ENCODE measurements around the gene REG3A.

REG3A gene

DNA sequence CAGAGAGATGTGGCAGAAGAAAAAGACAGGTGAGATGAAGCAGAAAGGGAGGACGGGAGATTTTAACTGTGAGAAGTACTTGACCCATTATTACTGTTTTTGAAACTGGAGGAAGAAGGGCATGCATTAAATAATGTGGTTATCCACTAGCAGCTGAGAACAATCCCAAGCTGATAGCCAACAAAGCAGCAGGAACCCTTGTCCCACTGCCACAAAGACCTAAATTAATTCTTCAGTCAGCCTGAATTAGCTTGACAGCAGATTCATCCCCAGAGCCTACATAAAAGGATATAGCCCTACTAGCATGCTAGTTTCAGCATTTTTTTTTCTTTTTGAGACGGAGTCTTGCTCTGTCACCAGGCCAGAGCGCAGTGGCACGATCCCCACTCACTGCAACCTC, 19.5 kb upstream of the REG3A start:
- no peak overlapping the region for H3K4me3 ChIP-seq (ENCODE audit: low read depth, low read length)
- TF ChIP-seq, protein P1, sequence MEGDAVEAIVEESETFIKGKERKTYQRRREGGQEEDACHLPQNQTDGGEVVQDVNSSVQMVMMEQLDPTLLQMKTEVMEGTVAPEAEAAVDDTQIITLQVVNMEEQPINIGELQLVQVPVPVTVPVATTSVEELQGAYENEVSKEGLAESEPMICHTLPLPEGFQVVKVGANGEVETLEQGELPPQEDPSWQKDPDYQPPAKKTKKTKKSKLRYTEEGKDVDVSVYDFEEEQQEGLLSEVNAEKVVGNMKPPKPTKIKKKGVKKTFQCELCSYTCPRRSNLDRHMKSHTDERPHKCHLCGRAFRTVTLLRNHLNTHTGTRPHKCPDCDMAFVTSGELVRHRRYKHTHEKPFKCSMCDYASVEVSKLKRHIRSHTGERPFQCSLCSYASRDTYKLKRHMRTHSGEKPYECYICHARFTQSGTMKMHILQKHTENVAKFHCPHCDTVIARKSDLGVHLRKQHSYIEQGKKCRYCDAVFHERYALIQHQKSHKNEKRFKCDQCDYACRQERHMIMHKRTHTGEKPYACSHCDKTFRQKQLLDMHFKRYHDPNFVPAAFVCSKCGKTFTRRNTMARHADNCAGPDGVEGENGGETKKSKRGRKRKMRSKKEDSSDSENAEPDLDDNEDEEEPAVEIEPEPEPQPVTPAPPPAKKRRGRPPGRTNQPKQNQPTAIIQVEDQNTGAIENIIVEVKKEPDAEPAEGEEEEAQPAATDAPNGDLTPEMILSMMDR (IDR thresholded peaks at IDR 0.05; ENCODE audit: low read depth, low read length), result no peak

DNA sequence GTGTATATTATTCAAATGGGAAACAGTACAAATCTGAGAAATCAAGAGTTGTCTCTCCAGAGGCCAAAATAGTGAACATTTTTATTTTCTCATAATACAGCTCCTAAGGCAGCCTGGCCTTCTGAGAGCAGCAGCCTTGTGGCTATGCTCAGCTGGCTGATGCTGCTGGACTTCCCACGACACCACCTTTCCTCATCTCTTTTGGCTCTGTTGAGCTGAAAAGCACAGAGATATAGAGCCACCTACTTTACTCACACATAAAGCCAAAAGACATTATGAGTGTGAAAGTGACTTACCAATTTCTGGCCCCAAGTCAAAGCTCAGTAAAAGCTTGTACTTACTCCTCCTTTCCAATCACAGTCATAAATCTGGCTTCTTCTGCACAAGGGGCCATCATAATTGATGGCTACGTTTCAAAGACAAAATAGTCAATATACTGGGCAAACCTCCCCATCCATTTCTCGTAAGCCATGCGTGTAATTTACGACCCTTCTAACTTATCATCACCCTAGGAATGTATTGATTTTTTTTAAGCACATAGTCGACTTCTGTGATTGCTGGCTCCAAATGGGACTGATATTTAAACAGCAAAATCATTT, 18.6 kb upstream of the REG3A start:
- H3K4me3 ChIP-seq (ENCODE audit: low read depth, low read length), result no peak overlapping the region

DNA sequence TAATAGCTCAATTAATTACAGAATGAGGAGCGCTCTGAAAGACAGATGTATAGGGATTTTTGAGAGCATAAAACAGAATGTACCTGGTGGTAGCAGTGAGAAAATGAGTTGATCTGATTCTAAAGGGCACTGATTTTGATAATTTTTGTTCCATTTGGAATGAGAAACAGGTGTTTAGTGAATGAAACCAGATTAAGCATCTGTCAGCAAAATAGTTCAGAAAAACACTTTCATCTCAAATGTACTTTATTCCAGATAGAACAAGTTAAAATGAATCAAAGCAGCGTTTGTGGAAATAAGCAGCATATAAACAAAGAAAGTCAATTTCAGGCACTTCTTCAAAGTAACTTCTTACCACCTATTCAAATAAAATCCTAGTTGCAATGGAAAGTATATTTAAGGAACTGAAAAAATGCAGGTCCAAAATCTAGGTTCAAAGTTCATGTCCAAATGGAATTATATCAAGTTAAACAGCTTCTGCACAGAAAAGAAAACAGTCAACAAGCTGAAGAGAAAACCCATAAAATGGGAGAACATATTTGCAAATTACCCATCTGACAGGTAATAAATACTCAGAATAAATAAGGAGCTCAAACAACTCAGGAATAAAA, 11.9 kb upstream of the REG3A start:
- no peak overlapping the region for H3K4me3 ChIP-seq (ENCODE audit: low read depth, low read length)
- TF ChIP-seq, protein P1 (IDR thresholded peaks at IDR 0.05; ENCODE audit: low read depth, low read length), result no peak

More for the DNA sequence above, 18.6 kb upstream of the REG3A start:
- TF ChIP-seq, protein P1 (IDR thresholded peaks at IDR 0.05; ENCODE audit: low read depth, low read length), result no peak

DNA sequence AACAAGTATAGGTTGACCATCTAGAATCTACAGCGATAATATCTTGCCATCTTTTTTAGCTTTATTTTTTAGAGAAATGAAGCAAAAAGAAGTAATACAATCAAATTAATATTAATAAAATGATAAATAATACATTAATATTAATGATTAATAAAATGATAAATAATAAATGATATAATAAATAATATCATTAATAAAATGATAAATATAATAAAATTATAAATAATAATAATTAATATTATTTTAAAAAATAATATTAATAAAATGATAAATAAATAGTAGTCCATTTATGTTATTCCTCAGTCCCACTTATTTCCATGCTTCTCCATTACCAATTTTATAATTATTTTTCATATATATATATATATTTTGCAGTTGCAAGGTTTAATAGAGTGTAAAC, 3.2 kb upstream of the REG3A start:
- TF ChIP-seq, protein P1 (IDR thresholded peaks at IDR 0.05; ENCODE audit: low read depth, low read length), result no peak
- no peak overlapping the region for H3K4me3 ChIP-seq (ENCODE audit: low read depth, low read length)

DNA sequence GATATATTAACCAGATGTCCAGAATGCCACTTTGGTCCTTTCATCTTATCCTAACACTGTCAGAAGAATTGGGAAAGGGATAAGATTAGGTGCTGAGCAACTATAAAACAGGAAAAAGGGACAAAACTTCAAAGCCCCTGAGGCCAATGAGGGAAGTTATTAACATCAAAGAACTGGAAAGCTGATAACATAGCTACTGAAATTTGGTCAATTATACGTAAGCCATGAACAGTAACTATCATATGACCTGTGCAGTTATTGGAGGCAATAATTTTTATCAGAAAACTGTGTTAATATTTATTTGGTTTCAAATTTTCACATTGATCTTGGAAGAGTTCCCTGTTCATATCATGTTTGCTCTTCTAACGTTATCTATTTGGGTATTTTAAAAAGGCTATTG, 2.6 kb upstream of the REG3A start:
- TF ChIP-seq, protein P1 (IDR thresholded peaks at IDR 0.05; ENCODE audit: low read depth, low read length), result no peak
- H3K4me3 ChIP-seq (ENCODE audit: low read depth, low read length), result no peak overlapping the region

DNA sequence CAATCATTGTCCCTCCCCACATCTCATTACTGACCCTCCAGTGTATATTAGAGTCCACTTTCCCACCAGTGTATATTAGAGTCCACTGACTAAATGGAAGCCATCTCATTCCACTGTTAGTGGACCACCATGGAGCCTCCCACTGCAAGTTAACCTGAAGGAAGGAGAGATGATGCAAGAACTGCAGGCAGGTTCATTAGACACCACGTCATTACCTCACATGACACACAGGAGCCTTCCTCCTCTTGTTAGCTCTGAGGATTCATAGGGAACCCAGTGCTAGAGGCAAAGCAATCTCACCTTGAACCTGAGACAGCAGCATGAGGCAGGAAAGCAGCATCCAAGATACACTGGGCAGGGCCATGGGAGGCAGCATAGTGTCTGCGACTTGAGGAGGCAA, 523 bp downstream of the REG3A start:
- TF ChIP-seq, protein P1 (IDR thresholded peaks at IDR 0.05; ENCODE audit: low read depth, low read length), result no peak
- H3K4me3 ChIP-seq (ENCODE audit: low read depth, low read length), result no peak overlapping the region

DNA sequence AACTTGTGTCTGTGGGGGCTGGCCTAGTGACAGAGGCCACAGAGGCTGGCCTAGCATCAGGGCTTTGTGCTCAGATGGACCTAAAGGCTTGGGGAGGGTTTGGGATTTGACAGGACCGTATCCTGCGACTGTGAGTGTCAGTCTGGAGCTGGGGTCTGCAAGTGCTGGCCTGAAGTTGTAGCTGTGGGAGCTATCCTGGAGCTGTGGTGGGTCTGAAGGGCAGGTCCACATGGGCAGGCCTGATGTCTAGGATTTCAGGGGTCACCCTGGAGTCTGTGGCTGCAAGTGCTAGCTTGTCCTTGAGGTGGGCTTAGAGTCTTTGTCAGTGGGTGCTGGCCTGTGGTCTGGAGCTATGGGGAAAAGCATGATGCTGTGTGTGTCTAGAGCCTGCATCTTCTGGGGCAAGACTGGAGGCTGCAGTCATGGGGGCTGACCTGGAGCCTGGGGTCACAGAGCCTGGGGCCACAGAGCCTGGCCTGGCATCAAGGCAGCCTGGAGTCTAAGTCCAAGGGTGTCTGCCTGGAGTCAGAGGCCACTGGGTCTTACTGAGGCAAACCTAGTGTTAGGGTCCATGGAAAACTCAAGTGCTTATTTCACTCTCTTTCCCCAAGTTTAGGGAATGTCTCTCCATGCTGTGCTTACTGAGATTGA, 3.6 kb downstream of the REG3A start:
- H3K4me3 ChIP-seq (ENCODE audit: low read depth, low read length), result no peak overlapping the region
- TF ChIP-seq, protein P1 (IDR thresholded peaks at IDR 0.05; ENCODE audit: low read depth, low read length), result no peak
